Astrocyte of the spinal cord (primary cell): ENCODE measurements around the gene ACTG1.

Experiments
- DNase-seq: peaks from one replicate; pipeline ENCODE4 v3.0.0; 2011; ENCODE audit warnings: low read depth, low spot score
- H3K4me3 ChIP-seq: 2 replicates; pipeline ENCODE4 v1.5.1; 2011; ENCODE audit warnings: low read depth, mild to moderate bottlenecking, low read length, moderate library complexity
- in situ Hi-C: cut with HindIII; loops from 2 replicates; pipeline ENCODE4 v1.10.0; 2017; ENCODE audit warnings: low sequenced_read_pairs
- TF ChIP-seq, protein P1 (sequence below): IDR thresholded peaks from 2 replicates; pipeline ENCODE4 v1.5.1; 2012; ENCODE audit warnings: low read depth, mild to moderate bottlenecking, low read length, inconsistent platforms

The ACTG1 gene

GRCh38 chr17:81476097-81476496 lies 36.5 kb downstream of the ACTG1 start:
- in situ Hi-C loops, result no loop called here
- TF ChIP-seq, protein P1, sequence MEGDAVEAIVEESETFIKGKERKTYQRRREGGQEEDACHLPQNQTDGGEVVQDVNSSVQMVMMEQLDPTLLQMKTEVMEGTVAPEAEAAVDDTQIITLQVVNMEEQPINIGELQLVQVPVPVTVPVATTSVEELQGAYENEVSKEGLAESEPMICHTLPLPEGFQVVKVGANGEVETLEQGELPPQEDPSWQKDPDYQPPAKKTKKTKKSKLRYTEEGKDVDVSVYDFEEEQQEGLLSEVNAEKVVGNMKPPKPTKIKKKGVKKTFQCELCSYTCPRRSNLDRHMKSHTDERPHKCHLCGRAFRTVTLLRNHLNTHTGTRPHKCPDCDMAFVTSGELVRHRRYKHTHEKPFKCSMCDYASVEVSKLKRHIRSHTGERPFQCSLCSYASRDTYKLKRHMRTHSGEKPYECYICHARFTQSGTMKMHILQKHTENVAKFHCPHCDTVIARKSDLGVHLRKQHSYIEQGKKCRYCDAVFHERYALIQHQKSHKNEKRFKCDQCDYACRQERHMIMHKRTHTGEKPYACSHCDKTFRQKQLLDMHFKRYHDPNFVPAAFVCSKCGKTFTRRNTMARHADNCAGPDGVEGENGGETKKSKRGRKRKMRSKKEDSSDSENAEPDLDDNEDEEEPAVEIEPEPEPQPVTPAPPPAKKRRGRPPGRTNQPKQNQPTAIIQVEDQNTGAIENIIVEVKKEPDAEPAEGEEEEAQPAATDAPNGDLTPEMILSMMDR, result no peak
- no peak overlapping the region for H3K4me3 ChIP-seq
- DNase-seq, result no peak

DNA sequence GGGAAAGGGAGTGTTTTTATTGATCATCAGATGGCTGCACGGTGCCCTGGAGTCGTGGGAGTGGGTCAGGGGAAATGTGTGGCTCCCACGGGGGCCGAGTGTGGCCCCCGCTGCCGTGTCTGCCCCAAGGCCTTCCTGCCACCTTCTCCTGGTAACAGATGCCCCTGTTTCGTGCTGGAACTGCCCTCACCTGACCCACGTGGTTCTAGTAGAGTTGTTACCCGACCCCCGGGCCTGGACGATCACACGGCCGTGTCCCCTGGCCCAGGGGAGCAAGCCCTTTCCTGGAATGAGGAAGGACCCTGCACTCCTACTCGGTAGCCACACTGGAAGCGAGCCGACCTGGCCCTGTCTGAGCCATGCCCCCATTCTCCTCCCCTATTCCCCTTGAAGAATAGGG lies 37.6 kb downstream of the ACTG1 start:
- no peak overlapping the region for H3K4me3 ChIP-seq
- in situ Hi-C loops, result no loop called here
- DNase-seq, result no peak
- TF ChIP-seq, protein P1, result no peak

DNA sequence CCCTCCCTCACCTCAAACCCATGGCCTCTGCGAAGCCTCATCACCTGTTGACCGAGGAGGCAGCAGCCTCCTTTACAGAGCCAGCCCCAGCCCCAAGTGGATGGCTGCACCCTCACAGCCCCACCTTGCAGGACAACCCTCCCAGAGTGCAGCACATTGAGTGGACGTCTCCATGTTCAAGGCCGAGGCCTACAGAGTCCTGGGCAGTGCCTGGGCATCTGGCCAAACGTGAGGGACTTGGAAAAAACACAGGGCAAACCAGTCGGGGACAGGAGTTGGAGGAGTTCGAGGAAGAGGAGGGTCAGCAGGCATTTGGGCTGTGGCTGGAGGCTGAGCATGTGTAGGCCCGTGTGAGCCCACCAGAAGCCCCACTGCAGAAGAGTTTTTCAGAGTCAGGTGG lies 39.6 kb downstream of the ACTG1 start:
- no peak overlapping the region for H3K4me3 ChIP-seq
- no peak for DNase-seq
- TF ChIP-seq, protein P1, result no peak
- in situ Hi-C loops, result no loop called here

DNA sequence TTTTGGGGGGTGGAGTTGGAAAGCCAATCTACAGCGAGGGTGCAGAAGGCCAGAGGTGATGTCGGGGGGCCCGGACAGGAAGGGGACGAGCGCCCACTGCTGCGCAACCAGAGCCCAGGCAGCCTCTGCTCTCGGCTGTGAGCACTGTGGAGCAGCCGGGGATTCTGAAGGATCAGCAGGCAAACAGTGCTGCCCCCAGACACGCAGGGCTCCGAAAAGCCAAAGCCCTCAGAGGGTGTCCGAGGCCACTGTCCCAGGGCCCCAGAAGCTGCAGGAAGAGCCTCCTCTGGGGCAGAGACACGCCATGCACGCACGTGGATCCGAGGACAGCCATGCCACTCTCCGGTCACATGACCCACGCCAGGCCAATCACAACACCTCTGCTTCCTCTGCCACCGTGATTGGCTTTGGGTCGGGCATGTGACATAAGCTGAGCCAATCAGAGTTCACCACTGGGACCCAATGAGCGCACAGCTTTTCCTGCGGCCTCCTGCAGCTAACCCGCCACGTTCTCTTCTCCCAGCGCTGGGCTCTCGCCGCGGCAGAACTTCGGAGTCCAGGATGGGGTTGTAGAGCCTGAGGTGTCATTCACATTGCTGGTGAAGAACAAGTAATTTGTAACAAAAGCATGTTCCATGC lies 40.7 kb downstream of the ACTG1 start:
- peak; percentile 74 for DNase-seq
- in situ Hi-C loops, result no loop called here

GRCh38 chr17:81470944-81471817 lies 41.4 kb downstream of the ACTG1 start:
- TF ChIP-seq, protein P1, result no peak
- in situ Hi-C loops, result no loop called here

More for the DNA sequence above, 40.7 kb downstream of the ACTG1 start:
- no peak overlapping the region for H3K4me3 ChIP-seq
- TF ChIP-seq, protein P1, result peak; percentile 27

DNA sequence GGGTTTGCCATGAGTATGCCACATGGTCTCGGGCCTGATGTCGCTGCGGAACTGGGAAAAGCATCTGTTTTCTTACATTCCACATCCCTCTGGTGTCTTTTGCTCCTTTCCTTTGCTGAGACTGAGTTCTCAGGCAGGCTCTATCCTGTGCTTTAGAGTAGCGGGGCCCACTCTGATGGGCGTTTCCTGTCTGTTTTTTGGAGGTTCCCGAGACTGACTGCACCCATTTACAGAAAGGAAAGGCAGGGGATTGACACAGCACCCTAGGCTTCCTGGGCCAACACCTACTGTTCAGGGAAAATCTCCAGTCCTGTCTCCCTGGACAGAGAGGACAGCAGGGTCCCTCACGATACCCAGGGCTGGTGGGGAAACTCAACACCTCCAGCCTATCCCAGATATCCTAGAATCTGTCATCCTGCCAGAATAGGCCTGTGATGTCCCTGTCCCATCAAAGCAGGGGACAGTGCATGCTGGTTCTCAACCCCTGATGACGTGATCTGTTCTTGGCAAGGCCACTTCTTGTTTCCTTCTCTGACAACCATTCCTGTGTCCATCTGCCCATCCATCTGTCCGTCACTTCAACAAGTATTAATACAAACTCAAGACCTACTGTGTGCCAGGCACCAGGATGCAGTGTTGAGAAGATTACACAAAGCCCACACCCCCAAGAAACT lies 42.2 kb downstream of the ACTG1 start:
- no peak for DNase-seq
- H3K4me3 ChIP-seq, result no peak overlapping the region
- in situ Hi-C loops, result no loop called here
- TF ChIP-seq, protein P1, result no peak

More at GRCh38 chr17:81470944-81471817, 41.4 kb downstream of the ACTG1 start:
- DNase-seq, result peak; percentile 37
- H3K4me3 ChIP-seq, result no peak overlapping the region
